Measurements from ENCODE around the gene CDS1. TPM values are rescaled to one million over a fixed set of nuclear protein-coding genes. Genes with fewer than 3 reads are reported as not detected.

CDS1 gene
- total RNA-seq, 4 donors from 2014 or later, result 21.6 to 36.2 (median 24.0) TPM

GRCh38 chr4:84574069-84574720 is 8.7 kb upstream of the CDS1 start:
- DNase-seq (ENCODE audit: low spot score in 2 of 2), result no peak
- Histone ChIP-seq H3K9me3 (no peaks in the 10 kb centered on the region), H3K4me1 (no peaks in the 10 kb centered on the region), H3K4me3 (no peak overlapping the region), H3K27ac (no peak overlapping the region), H3K27me3 (no peaks in the 10 kb centered on the region), H3K36me3 (no peaks in the 10 kb centered on the region)
- TF ChIP-seq POLR2AphosphoS5 (IDR thresholded peaks at IDR 0.05), result no peak
- TF ChIP-seq EP300 (IDR thresholded peaks at IDR 0.05), result no peak
- TF ChIP-seq POLR2A (IDR thresholded peaks at IDR 0.05), result no peak
- TF ChIP-seq, protein P1, sequence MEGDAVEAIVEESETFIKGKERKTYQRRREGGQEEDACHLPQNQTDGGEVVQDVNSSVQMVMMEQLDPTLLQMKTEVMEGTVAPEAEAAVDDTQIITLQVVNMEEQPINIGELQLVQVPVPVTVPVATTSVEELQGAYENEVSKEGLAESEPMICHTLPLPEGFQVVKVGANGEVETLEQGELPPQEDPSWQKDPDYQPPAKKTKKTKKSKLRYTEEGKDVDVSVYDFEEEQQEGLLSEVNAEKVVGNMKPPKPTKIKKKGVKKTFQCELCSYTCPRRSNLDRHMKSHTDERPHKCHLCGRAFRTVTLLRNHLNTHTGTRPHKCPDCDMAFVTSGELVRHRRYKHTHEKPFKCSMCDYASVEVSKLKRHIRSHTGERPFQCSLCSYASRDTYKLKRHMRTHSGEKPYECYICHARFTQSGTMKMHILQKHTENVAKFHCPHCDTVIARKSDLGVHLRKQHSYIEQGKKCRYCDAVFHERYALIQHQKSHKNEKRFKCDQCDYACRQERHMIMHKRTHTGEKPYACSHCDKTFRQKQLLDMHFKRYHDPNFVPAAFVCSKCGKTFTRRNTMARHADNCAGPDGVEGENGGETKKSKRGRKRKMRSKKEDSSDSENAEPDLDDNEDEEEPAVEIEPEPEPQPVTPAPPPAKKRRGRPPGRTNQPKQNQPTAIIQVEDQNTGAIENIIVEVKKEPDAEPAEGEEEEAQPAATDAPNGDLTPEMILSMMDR (IDR thresholded peaks at IDR 0.05), result no peak
- 91% methylated on average over 6 of the region's 6 CpGs for WGBS

DNA sequence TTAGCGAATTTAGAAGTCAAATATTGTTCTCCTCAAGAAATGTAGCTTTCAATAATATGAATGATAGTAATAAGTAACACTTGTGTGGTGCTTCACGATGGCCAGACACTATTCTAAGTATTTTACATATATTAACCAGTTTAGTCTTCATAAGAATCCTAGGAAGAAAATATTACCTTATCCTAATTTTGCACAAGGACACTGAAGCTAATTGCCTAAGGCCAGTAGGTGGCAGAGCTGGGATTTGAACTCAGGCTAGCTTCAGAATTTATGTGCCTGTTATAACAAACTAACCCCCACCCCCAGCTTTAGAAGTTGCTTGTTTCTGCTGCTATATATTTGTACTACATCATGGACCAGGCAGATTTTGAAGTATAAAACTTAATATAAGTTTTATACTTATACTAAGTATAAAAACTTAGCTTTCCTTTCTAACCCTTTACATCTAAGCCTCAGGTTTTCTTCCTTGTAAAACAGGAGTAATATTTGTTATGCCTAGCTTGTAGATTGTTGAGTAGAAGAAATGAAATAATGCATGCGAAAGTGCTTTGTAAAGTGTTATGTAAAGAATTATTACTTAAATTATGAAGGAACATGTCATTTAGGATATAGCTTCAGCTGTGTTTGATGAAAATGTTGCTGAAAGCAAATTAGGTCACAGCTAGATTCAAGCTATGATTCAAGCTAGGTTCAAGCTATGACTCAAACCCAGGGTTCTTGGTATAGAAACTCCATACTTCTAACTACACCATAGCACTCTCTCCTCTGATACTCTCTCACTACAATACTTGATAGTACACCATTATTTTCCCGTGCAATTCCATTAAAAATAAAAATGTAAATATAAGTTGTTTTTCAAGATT is 4.2 kb upstream of the CDS1 start:
- TF ChIP-seq, protein P1 (IDR thresholded peaks at IDR 0.05), result peak in 1 of 2 donors; percentile 15
- no peak for TF ChIP-seq POLR2A (IDR thresholded peaks at IDR 0.05)
- Histone ChIP-seq H3K9me3 (no peaks in the 10 kb centered on the region), H3K4me3 (no peak overlapping the region), H3K27me3 (no peaks in the 10 kb centered on the region), H3K4me1 (peaks cover 13% of the 10 kb centered on the region), H3K27ac (no peak overlapping the region), H3K36me3 (no peaks in the 10 kb centered on the region)
- no peak for DNase-seq (ENCODE audit: low spot score in 2 of 2)
- WGBS, result 73% methylated on average over 4 of the region's 4 CpGs

DNA sequence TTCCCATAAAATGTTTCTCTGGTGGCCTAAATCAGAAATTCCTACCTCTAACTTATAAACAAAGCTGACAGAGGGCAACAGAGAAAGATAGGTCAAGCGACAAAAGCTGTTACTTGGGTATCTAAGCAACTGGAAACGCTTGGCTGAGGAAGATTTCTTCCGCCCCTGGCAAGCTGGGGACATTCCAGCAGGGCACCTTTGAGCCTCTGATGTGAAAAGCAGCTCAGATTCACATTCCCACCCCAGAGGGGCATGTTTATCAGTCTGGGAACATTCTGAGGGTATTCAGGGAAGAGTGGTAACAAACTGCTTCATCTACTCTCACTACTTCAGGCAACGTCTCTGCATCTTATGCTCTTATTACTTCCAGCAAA is 3.5 kb upstream of the CDS1 start:
- Histone ChIP-seq H3K9me3 (no peaks in the 10 kb centered on the region), H3K4me1 (peaks cover 19% of the 10 kb centered on the region), H3K36me3 (no peaks in the 10 kb centered on the region), H3K27ac (no peak overlapping the region), H3K27me3 (no peaks in the 10 kb centered on the region), H3K4me3 (no peak overlapping the region)
- 62% methylated on average over 4 of the region's 4 CpGs for WGBS
- TF ChIP-seq POLR2A (IDR thresholded peaks at IDR 0.05) (no peak), POLR2AphosphoS5 (IDR thresholded peaks at IDR 0.05) (no peak), EP300 (IDR thresholded peaks at IDR 0.05) (no peak)
- no peak for DNase-seq (ENCODE audit: low spot score in 2 of 2)

GRCh38 chr4:84582302-84582987 is 482 bp upstream of the CDS1 start:
- Histone ChIP-seq H3K4me3 (peak overlapping the region; percentile 99), H3K27me3 (no peaks in the 10 kb centered on the region), H3K9me3 (no peaks in the 10 kb centered on the region), H3K27ac (peak overlapping the region; percentile 97), H3K36me3 (no peaks in the 10 kb centered on the region), H3K4me1 (peaks cover 31% of the 10 kb centered on the region)
- WGBS, result 5% methylated on average over 21 of the region's 56 CpGs
- TF ChIP-seq, protein P1 (IDR thresholded peaks at IDR 0.05), result no peak
- TF ChIP-seq POLR2AphosphoS5 (IDR thresholded peaks at IDR 0.05), result peak in 1 of 3 donors; percentile 15
- DNase-seq (ENCODE audit: low spot score in 2 of 2), result peak; percentile 93

- H3K27me3 ChIP-seq, result no peaks in the 10 kb centered on the region
- TF ChIP-seq EP300 (IDR thresholded peaks at IDR 0.05), result no peak
- TF ChIP-seq POLR2A (IDR thresholded peaks at IDR 0.05), result no peak
- TF ChIP-seq, protein P1 (IDR thresholded peaks at IDR 0.05), result no peak
- no peak for TF ChIP-seq POLR2AphosphoS5 (IDR thresholded peaks at IDR 0.05)
- H3K4me1 ChIP-seq, result peaks cover 31% of the 10 kb centered on the region
- no peaks in the 10 kb centered on the region for H3K9me3 ChIP-seq
- DNase-seq (ENCODE audit: low spot score in 2 of 2), result no peak
- WGBS, result 11% methylated on average over 16 of the region's 16 CpGs
- peak overlapping the region; percentile 99 for H3K4me3 ChIP-seq
- peak overlapping the region; percentile 97 for H3K27ac ChIP-seq
- H3K36me3 ChIP-seq, result no peaks in the 10 kb centered on the region
These were observed 1.0 kb downstream of the CDS1 start for GRCh38 chr4:84583876-84584380.
